MM.1S (cell line): ENCODE results near the gene HPF1.
"Not testable (repeated sequence)": the region's sequence is repeated elsewhere in the genome, so short reads cannot be mapped to it uniquely, and the experiment has no call there.

Experiments used
- DNase-seq: peaks from one replicate; pipeline ENCODE4 v3.0.0-alpha.2; 2015
- H2AFZ ChIP-seq: fragments of 300-600 bp; sonication (generic); 2 replicates; pipeline ENCODE4 v1.6.0; 2016; ENCODE audit warnings: antibody characterized with exemption, low read length
- H3F3A ChIP-seq: fragments of 300-600 bp; sonication (generic); 2 replicates; pipeline ENCODE4 v1.6.1; 2016; ENCODE audit warnings: mild to moderate bottlenecking, antibody characterized with exemption, low read length, moderate library complexity, mixed read lengths; ENCODE audit not compliant: insufficient read depth
- H3K27ac ChIP-seq: fragments of 300-600 bp; sonication (generic); 2 replicates; pipeline ENCODE4 v1.5.1; 2016; ENCODE audit warnings: mild to moderate bottlenecking, low read length
- H3K27me3 ChIP-seq: fragments of 300-600 bp; sonication (generic); replicated peaks from 2 replicates; pipeline ENCODE4 v1.6.0; 2016; ENCODE audit warnings: low read length; ENCODE audit not compliant: insufficient read depth
- H3K36me3 ChIP-seq: fragments of 300-600 bp; sonication (generic); replicated peaks from 2 replicates; pipeline ENCODE4 v1.6.1; 2016; ENCODE audit warnings: mild to moderate bottlenecking, low read length, mixed read lengths; ENCODE audit not compliant: insufficient read depth
- H3K4me1 ChIP-seq: fragments of 300-600 bp; sonication (generic); 2 replicates; pipeline ENCODE4 v1.6.1; 2016; ENCODE audit warnings: low read length, mixed read lengths
- H3K4me2 ChIP-seq: fragments of 300-600 bp; sonication (generic); 2 replicates; pipeline ENCODE4 v1.6.0; 2016; ENCODE audit warnings: low read depth, low read length
- H3K4me3 ChIP-seq: fragments of 300-600 bp; sonication (generic); 2 replicates; pipeline ENCODE4 v1.5.1; 2016; ENCODE audit warnings: low read length, mixed read lengths
- H3K79me2 ChIP-seq: fragments of 300-600 bp; sonication (generic); 2 replicates; pipeline ENCODE4 v1.6.1; 2016; ENCODE audit warnings: mixed run types, low read length, mixed read lengths
- H3K9ac ChIP-seq: fragments of 300-600 bp; sonication (generic); 2 replicates; pipeline ENCODE4 v1.6.1; 2016; ENCODE audit warnings: low read length, mixed read lengths
- H3K9me2 ChIP-seq: fragments of 300-600 bp; sonication (generic); replicated peaks from 2 replicates; pipeline ENCODE4 v1.6.1; 2016; ENCODE audit warnings: mild to moderate bottlenecking, low read length, mixed read lengths; ENCODE audit not compliant: insufficient read depth
- H3K9me3 ChIP-seq: fragments of 300-600 bp; sonication (generic); replicated peaks from 2 replicates; pipeline ENCODE4 v1.6.1; 2016; ENCODE audit warnings: mild to moderate bottlenecking, low read length, mixed read lengths; ENCODE audit not compliant: insufficient read depth
- H4K20me1 ChIP-seq: fragments of 300-600 bp; sonication (generic); 2 replicates; pipeline ENCODE4 v1.6.1; 2016; ENCODE audit warnings: mild to moderate bottlenecking, low read length, moderate library complexity, mixed read lengths; ENCODE audit not compliant: insufficient read depth
- EZH2 ChIP-seq: fragments of 300-600 bp; sonication (generic); optimal IDR thresholded peaks from 2 replicates; pipeline ENCODE3; 2017; ENCODE audit warnings: low read depth, mild to moderate bottlenecking, antibody characterized with exemption, low read length, mixed read lengths
- EZH2phosphoT487 ChIP-seq: fragments of 300-600 bp; sonication (generic); IDR thresholded peaks from 2 replicates; pipeline ENCODE4 v1.6.1; 2018; ENCODE audit warnings: antibody characterized with exemption, low read length
- TF ChIP-seq, protein P1 (sequence below): fragments of 300-600 bp; sonication (generic); IDR thresholded peaks from 2 replicates; pipeline ENCODE4 v1.5.1; 2016; ENCODE audit warnings: antibody characterized with exemption, low read length, mixed read lengths

The HPF1 gene

GRCh38 chr4:169757575-169758184, at the start of gene HPF1:
Gene HPF1, minus strand, starts transcription at chr4:169757944. Its CDS starts 67 bp downstream, at chr4:169757877.
- Histone ChIP-seq H3F3A (0 out of 2 replicates have a peak, but pooled peaks cover 7% of the 10 kb centered on the region), H3K9me2 (no peaks in the 10 kb centered on the region), H3K4me2 (peak within 1 kb of the TSS; percentile 80), H3K9me3 (no peaks in the 10 kb centered on the region), H3K9ac (peak within 1 kb of the TSS; percentile 77), H3K27me3 (no peaks in the 10 kb centered on the region), H3K36me3 (no peaks in the 10 kb centered on the region), H3K4me3 (peak within 1 kb of the TSS; percentile 94), H3K27ac (peak within 1 kb of the TSS; percentile 38; the same call in 1 of the 2 replicates), H4K20me1 (no peaks in the 10 kb centered on the region), H3K79me2 (peaks cover 29% of the 10 kb centered on the region), H3K4me1 (0 out of 2 replicates have a peak, but pooled peaks cover 10% of the 10 kb centered on the region), H2AFZ (peak within 1 kb of the TSS; percentile 95)
- TF ChIP-seq EZH2 (no peak), EZH2phosphoT487 (no peak)
- TF ChIP-seq, protein P1, sequence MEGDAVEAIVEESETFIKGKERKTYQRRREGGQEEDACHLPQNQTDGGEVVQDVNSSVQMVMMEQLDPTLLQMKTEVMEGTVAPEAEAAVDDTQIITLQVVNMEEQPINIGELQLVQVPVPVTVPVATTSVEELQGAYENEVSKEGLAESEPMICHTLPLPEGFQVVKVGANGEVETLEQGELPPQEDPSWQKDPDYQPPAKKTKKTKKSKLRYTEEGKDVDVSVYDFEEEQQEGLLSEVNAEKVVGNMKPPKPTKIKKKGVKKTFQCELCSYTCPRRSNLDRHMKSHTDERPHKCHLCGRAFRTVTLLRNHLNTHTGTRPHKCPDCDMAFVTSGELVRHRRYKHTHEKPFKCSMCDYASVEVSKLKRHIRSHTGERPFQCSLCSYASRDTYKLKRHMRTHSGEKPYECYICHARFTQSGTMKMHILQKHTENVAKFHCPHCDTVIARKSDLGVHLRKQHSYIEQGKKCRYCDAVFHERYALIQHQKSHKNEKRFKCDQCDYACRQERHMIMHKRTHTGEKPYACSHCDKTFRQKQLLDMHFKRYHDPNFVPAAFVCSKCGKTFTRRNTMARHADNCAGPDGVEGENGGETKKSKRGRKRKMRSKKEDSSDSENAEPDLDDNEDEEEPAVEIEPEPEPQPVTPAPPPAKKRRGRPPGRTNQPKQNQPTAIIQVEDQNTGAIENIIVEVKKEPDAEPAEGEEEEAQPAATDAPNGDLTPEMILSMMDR = no peak
- peak; percentile 97 for DNase-seq

GRCh38 chr4:169806770-169807169, 49.0 kb upstream of the HPF1 start:
- not testable (repeated sequence) for H3K27me3 ChIP-seq, DNase-seq, H3K4me3 ChIP-seq, H3K9ac ChIP-seq, H3K9me2 ChIP-seq, H3K27ac ChIP-seq, H3K79me2 ChIP-seq, H3K9me3 ChIP-seq, H2AFZ ChIP-seq, H3K36me3 ChIP-seq, H3K4me1 ChIP-seq, H3F3A ChIP-seq, H3K4me2 ChIP-seq, H4K20me1 ChIP-seq

- Histone ChIP-seq H3F3A (no peaks in the 10 kb centered on the region; the same call in 1 of the 2 replicates), H3K9me2 (no peaks in the 10 kb centered on the region), H3K79me2 (no peaks in the 10 kb centered on the region), H3K9ac (no peak overlapping the region), H3K4me3 (no peak overlapping the region), H3K27me3 (no peaks in the 10 kb centered on the region), H3K4me2 (no peak overlapping the region), H4K20me1 (no peaks in the 10 kb centered on the region), H3K27ac (no peak overlapping the region), H3K36me3 (no peaks in the 10 kb centered on the region), H3K9me3 (no peaks in the 10 kb centered on the region), H2AFZ (no peak overlapping the region), H3K4me1 (no peaks in the 10 kb centered on the region)
- TF ChIP-seq, protein P1 = no peak
- no peak for TF ChIP-seq EZH2phosphoT487
- TF ChIP-seq EZH2 = no peak
- no peak for DNase-seq
Measured at GRCh38 chr4:169803413-169803812, 45.7 kb upstream of the HPF1 start.

- TF ChIP-seq EZH2 = no peak
- TF ChIP-seq, protein P1 = no peak
- no peak for TF ChIP-seq EZH2phosphoT487
- no peak overlapping the region for H3K4me3 ChIP-seq
- no peak overlapping the region for H3K9ac ChIP-seq
- no peaks in the 10 kb centered on the region for H3K9me3 ChIP-seq
- DNase-seq = no peak
- H3K79me2 ChIP-seq = no peaks in the 10 kb centered on the region
- H2AFZ ChIP-seq = no peak overlapping the region
- H3F3A ChIP-seq = no peaks in the 10 kb centered on the region; the same call in 1 of the 2 replicates
- H3K36me3 ChIP-seq = no peaks in the 10 kb centered on the region
- no peaks in the 10 kb centered on the region for H3K9me2 ChIP-seq
- no peaks in the 10 kb centered on the region for H4K20me1 ChIP-seq
- no peaks in the 10 kb centered on the region for H3K27me3 ChIP-seq
- H3K27ac ChIP-seq = no peak overlapping the region
- no peaks in the 10 kb centered on the region for H3K4me1 ChIP-seq
- no peak overlapping the region for H3K4me2 ChIP-seq
Measured at GRCh38 chr4:169802873-169803272, 45.1 kb upstream of the HPF1 start.
